Psoas muscle (tissue), 8 donors: ENCODE results near the gene ADAMTSL1. TPM values are rescaled to one million over a fixed set of nuclear protein-coding genes. Genes with fewer than 3 reads are reported as not detected.

Source experiments
- ATAC-seq, 4 donors: fragments of 200-7000 bp; cut with Tn5 transposase; one replicate each; pipeline ENCODE4 v1.9.1; 2020; ENCODE audit warnings: moderate library complexity in 3 of 4, mild to moderate bottlenecking in 2 of 4
- DNase-seq, 2 donors: peaks; one replicate each; pipeline ENCODE4 v3.0.0-alpha.2; 2020
- H3K27ac ChIP-seq: fragments of 200-600 bp; one replicate; pipeline ENCODE4 v1.8.0; 2022
- H3K27me3 ChIP-seq, 3 donors: fragments of 200-600 bp in 1 of 3; one replicate each; pipeline versions ENCODE4 v1.6.1 to v1.8.0; 2013 to 2022; ENCODE audit warnings: low read length in 2 of 3, mild to moderate bottlenecking in 2 of 3, moderate library complexity in 1 of 3; ENCODE audit not compliant: insufficient read depth in 3 of 3
- H3K36me3 ChIP-seq, 2 donors: fragments of 200-600 bp in 1 of 2; one replicate each; pipeline versions ENCODE4 v1.6.1 to v1.8.0; 2013 to 2022; ENCODE audit warnings: low read depth in 1 of 2, mild to moderate bottlenecking in 1 of 2, moderate library complexity in 1 of 2; ENCODE audit not compliant: insufficient read depth in 1 of 2
- H3K4me1 ChIP-seq: fragments of 200-600 bp; one replicate; pipeline ENCODE4 v1.8.0; 2022
- H3K4me3 ChIP-seq: fragments of 200-600 bp; one replicate; pipeline ENCODE4 v1.8.0; 2022; ENCODE audit warnings: mild to moderate bottlenecking
- H3K9me3 ChIP-seq: fragments of 200-600 bp; one replicate; pipeline ENCODE4 v1.8.0; 2022
- CTCF ChIP-seq: fragments of 200-600 bp; IDR thresholded peaks from one replicate; pipeline ENCODE4 v1.8.0; 2022; ENCODE audit warnings: antibody characterized with exemption
- WGBS, 3 donors: extraction: QIAGEN DNeasy Blood & Tissue Kit; methylation state at CpG; one replicate each; pipeline versions ENCODE4 v1.1.6 to v1.1.7; 2013; 5-methylcytosine and 5-hydroxymethylcytosine counted together
- intact Hi-C, 2 donors: fragments of 100-400 bp; cut with DNase I; formaldehyde crosslinking; loops; one replicate each; pipeline versions ENCODE4 v1.11.0 to v1.14.2; 2022
- polyA plus RNA-seq, 3 donors: library from polyadenylated mRNA; stranded (reverse); fragments of 200-250 nt; gene quantifications; one replicate each; pipeline ENCODE4 v1.2.3, GENCODE V29; 2013
- total RNA-seq, 4 donors: library from RNA; stranded (reverse); fragmentation: NEBNext Ultra II Directional in 2 of 4; extraction: Animal tissue kit (Norgen Biotek cat#: 25700) in 2 of 4; gene quantifications; one replicate each; pipeline versions ENCODE4 v1.2.1 to v1.2.4, GENCODE V29; 2021 to 2023
- donor health status: healthy with polysubstance abuse.
- donor health status: DM: no; HTN: no; CAD: no; lungs with moderate emphysema.
- donor health status: Bipolar disorder and iron deficiency.
- donor health status: healthy.
- donor health status: DM: yes; HTN: yes; CAD: no.
- donor health status: DM: no; HTN: no; CAD: no.
- donor health status: DM: no; HTN: no; CAD: no.
- donor health status: DM: yes; HTN: yes; CAD: no.

Gene ADAMTSL1
- total and polyA plus RNA-seq, 7 donors: 0.08 to 0.57 (median 0.28) TPM

GRCh38 chr9:18543406-18544192 lies 69.6 kb downstream of the ADAMTSL1 start:
- 78 to 83% (median 78%) methylated on average over 5 of the region's 5 CpGs for WGBS, 3 donors

GRCh38 chr9:18544456-18544855 lies 70.5 kb downstream of the ADAMTSL1 start:
- ATAC-seq (no peak), DNase-seq (no peak)
- Histone ChIP-seq H3K27ac (no peak overlapping the region), H3K4me1 (no peaks in the 10 kb centered on the region), H3K9me3 (no peaks in the 10 kb centered on the region), H3K36me3 (no peaks in the 10 kb centered on the region), H3K4me3 (no peak overlapping the region), H3K27me3 (no peaks in the 10 kb centered on the region)
- WGBS, 3 donors: 95 to 97% (median 96%) methylated on average over 3 of the region's 3 CpGs
- intact Hi-C loops: no loop called here
- TF ChIP-seq CTCF: no peak

More at GRCh38 chr9:18543406-18544192, 69.6 kb downstream of the ADAMTSL1 start:
- TF ChIP-seq CTCF: no peak
- Histone ChIP-seq H3K36me3 (no peaks in the 10 kb centered on the region), H3K4me3 (no peak overlapping the region), H3K27me3 (no peaks in the 10 kb centered on the region), H3K27ac (no peak overlapping the region), H3K9me3 (no peaks in the 10 kb centered on the region), H3K4me1 (no peaks in the 10 kb centered on the region)
- intact Hi-C loops: no loop called here
- DNase-seq (no peak), ATAC-seq (no peak)

GRCh38 chr9:18545636-18546360 lies 71.8 kb downstream of the ADAMTSL1 start:
- no peaks in the 10 kb centered on the region for H3K9me3 ChIP-seq
- TF ChIP-seq CTCF: no peak
- DNase-seq: no peak
- no peaks in the 10 kb centered on the region for H3K4me1 ChIP-seq
- intact Hi-C loops: no loop called here
- 35 to 50% (median 44%) methylated on average over 3 of the region's 3 CpGs for WGBS, 3 donors
- no peaks in the 10 kb centered on the region for H3K27me3 ChIP-seq
- no peak overlapping the region for H3K27ac ChIP-seq
- ATAC-seq: no peak
- H3K36me3 ChIP-seq: no peaks in the 10 kb centered on the region
- no peak overlapping the region for H3K4me3 ChIP-seq

- no peaks in the 10 kb centered on the region for H3K9me3 ChIP-seq
- ATAC-seq: no peak
- H3K4me3 ChIP-seq: no peak overlapping the region
- no peak for DNase-seq
- H3K27me3 ChIP-seq: no peaks in the 10 kb centered on the region
- H3K27ac ChIP-seq: no peak overlapping the region
- no peaks in the 10 kb centered on the region for H3K36me3 ChIP-seq
- no peaks in the 10 kb centered on the region for H3K4me1 ChIP-seq
- 92 to 96% (median 93%) methylated on average over 1 of the region's 1 CpG for WGBS, 3 donors
- TF ChIP-seq CTCF: no peak
- intact Hi-C loops: no loop called here
Observed at GRCh38 chr9:18548456-18548855, 74.5 kb downstream of the ADAMTSL1 start.
